ENCODE measurements around the gene MGLL.

MGLL gene

GRCh38 chr3:127809611-127810010, 12.7 kb downstream of the MGLL start:
- no peak for DNase-seq

DNA sequence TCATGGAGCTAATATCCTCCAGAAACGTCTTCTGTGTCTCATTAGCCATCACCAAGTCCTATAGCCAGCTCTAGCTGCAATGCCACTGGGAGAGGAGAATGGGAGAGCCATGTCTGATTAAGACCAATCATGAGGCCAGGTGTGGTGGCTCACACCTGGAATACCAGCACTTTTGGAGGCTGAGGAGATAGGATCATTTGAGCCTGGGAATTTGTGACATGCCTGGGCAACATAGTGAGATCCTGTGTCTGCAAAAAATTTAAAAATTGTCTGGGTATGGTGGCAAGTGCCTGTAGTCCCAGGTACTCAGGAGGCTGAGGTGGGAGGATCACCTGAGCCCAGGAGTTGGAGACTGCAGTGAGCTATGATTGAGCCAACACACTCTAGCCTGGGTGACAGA, 13.1 kb downstream of the MGLL start:
- DNase-seq = no peak

DNA sequence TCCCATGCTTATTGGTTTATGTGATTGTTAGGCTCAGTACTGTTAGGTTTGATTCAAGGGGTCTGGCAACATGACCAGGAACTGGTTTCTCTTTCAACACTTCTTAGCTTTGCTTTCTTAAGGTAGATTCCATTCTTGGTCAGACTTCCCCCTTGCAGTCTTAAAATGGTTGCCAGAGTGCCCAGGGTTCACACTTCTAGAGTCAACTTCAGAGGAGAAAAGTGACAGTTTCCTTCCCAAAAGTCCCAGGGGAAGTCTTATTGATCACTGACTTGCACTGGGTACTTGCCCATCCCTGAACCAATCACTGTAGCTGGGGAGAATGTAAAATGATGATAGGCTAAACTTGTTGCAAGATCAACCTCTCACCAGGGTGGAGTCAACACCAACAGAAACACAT, 14.1 kb downstream of the MGLL start:
- DNase-seq = no peak

GRCh38 chr3:127805026-127805753, 17.1 kb downstream of the MGLL start:
- DNase-seq = no peak

DNA sequence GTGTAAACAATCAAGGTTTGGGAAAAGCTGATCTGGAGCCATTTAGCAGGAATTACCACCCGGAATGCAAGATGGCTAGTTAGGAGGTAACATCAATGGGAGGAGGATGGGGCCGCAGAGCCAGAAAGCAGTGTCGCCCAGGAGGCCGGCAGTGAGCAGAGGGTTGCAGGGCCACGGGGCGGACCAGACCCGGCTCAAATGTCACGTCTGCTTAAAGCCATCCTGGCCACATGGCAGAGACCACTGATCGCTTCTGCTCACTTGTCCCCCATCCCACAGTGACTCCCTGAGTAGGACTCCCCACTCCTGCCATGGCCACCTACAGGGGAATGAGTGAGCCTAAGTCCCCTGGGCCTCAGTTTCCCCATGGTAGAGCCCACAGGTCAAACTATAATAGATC, 18.2 kb downstream of the MGLL start:
- no peak for DNase-seq

- DNase-seq = no peak
These were observed 18.7 kb downstream of the MGLL start for GRCh38 chr3:127803619-127804018.

DNA sequence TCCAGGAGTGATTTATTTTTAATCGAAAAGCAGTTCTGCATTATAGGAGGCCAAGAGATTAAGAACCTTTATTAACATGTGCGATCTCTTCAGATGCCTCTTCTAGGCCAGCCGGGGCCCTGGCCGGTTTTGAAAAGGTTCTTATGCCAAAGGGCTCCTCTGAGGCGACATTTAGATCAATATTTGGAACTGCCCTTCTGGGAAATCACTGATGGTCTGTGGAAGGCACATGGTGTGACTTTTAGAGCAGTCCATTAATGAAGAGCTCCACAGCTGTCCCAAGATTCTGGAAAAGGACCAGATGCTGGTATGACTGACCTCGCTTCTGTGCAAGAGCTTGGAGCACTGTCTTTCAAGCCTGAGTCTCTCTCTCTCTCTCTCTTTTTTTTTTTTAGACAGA, 19.7 kb downstream of the MGLL start:
- DNase-seq = no peak

DNA sequence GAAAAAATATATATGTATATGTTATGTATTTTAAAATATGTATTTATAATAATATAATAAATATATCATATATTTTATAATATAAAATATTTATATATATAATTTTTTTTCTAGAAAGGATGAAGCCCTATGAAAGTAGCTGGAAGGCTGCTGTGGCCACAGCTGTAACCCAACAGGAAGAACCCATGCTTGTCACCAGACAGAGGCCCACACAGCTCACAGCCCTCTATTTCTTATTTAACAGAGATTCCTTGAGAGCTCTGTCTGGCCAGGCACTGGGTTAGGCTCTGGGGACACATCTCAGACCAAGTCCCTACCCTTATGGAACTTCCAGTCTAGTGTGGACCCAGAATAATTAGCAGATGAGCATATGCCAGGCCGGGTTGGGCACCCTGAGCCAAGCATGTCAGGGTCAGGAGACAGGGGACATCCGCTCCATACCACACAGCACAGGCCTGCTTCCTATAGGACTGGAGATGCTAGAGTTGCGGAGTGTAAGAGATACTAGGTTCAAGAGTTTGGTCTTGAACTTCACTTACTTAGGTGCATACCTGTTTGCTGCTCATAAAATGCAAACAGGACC, 20.5 kb downstream of the MGLL start:
- DNase-seq = no peak

- DNase-seq = no peak
These were observed 21.8 kb downstream of the MGLL start for GRCh38 chr3:127800508-127800907.

- no peak for DNase-seq
These were observed 22.7 kb downstream of the MGLL start for GRCh38 chr3:127799476-127800222.

- no peak for DNase-seq
These were observed 23.6 kb downstream of the MGLL start for GRCh38 chr3:127798716-127799115.

DNA sequence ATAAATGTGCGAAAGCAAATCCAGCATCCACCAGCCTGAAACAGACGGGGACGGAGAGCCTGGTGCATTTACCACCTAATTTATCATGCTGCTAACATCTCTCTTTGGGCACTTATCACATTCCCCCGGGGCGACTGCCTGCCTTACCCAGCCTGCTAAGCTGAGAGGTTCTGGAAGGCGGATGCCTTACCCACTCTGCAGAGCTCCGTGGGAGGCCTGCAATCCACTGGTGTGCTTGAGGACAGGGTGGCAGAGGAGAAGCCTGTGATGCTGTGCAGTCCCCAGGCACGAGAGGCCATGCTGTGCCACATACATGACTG, 25.5 kb downstream of the MGLL start:
- peak; percentile 66 for DNase-seq

DNA sequence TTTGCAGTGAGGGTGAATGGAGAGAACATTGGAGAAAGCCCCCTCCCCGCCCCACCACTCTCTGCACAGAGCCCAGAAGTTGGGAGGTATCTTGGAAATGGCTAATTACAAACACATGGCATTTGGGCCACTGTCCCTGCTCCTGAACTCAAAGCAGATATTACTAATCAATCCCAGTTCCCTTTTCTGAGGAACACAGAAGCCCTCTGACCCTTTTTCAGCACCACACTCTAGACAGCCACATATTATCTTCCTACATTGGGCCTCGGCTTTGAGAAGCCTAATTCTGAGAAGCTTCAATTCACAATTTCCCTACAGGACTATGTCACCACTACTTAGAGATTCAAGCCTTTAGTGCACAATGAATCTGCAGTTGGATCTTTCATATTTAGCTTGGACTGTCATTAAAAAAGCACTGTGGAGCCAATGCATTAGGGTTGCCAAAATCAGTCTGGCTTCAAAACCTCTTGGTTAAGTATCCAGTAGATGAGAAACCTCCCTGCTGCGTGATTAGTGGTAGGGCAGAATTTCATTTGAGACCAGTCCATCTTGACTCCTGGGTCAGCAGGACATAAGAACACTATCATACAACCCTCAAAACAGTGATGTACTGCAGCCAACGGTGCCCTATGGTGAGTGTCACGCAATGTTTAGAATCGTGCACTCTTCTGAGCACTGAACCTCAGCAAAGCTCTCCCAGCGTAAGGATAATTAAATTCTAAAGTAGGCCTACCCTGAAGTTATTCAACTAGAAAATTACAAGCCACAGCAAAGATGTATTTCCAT, 26.1 kb downstream of the MGLL start:
- no peak for DNase-seq

DNA sequence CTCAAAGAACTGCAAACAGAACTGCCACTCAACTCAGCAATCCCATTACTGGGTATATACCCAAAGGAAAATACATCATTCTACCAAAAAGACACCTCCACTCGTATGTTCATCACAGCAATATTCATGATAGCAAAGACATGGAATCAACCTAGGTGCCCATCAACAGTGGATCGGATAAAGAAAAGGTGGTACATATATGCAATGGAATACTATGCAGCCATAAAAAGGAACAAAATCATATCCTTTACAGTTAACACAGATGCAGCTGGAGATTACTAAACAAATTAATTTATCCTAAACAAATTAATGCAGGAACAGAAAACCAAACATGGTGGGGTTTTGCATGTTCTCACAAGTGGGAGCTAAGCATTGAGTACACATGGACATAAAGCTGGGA, 27.3 kb downstream of the MGLL start:
- no peak for DNase-seq

GRCh38 chr3:127794402-127794801, 27.9 kb downstream of the MGLL start:
- DNase-seq = no peak

DNA sequence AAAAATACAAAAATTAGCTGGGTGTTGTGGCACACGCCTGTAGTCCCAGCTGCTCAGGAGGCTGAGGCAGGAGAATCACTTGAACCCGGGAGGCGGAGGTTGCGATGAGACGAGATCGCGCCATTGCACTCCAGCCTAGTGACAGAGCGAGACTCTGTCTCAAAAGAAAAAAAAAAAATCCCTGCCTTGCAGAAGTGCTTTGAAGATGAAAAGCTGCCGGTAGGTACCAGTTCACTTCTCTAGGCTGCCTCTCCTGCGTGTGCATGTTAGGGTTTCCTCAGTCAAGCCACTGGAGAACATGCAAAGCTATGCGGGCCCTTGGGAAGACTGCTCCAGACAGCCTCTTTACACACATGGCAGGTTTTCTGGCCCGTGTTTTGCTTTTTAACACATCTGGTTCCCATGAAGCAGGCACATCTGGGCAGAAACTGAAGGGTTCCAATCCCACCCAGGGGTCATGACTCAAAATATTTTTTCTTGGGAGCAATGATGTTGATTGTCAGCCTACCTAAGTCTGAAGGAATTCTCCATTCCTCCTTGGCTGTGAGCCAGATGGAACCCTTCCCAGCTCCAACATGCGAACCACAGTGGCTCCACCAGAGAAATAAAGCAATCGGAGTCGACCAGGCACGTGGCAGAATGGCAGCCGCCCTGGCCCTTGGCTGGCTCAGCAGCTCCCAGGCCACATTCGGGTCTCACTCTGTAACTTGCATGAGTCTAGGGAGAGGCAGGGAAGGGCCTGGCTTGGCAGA, 29.6 kb downstream of the MGLL start:
- DNase-seq = peak; percentile 31

- peak; percentile 91 for DNase-seq
These were observed 30.9 kb downstream of the MGLL start for GRCh38 chr3:127791221-127791913.

DNA sequence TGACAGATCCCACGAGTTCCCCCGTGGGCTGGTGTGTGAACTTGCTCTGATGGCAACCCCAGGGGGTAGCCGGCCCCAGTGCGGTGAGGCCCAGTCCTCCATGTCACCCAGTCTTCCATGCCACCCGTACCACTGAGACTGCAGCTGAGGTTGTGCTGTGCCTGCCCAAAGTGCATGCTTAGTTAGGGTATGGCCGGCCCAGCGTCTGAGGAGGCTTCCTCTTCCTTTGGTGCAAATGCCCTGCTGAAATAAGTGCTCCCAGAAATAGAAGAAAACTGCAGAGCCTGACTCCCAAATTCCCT, 31.5 kb downstream of the MGLL start:
- no peak for DNase-seq

DNA sequence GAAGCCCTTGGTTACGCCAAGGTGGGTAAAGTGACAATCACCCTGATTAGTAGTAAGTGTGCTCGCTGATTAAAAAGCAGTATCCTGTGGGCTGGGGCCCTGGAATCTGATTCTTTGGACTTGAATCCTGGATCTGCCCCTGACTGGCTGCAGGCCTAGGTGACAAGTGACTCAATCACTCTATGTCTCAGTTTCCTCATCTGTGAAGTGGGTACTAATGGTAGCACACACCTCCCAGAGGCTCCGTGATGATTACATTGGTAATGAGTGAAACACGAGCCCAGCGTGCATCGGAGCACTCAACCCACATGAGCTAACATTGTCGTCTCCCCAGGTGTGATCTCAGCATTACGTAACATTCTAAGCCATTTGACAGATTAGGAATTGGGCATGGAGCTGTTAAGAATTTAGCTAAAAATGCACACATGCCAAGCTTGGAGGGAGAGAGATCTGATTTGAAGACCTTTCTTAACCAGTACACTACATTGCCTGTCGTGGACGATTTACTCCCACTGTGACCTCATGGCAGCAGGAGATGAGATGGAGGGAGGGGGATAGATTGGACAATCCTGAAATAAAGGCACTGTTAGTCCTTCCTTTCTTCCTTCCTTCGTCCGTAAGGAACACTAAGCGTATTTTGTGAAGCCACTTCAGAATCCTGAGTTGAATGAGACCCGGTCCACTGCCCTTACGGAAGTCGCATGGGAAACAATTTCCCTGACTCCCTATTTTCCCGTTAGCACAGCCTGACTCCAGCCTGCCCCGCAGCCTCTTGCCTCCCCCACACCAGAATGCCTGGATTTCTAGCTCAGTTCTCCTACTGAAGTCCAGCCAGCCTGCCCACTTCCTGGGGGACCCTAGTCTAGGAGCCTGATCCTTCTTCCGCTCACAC, 32.1 kb downstream of the MGLL start:
- DNase-seq = peak; percentile 63

DNA sequence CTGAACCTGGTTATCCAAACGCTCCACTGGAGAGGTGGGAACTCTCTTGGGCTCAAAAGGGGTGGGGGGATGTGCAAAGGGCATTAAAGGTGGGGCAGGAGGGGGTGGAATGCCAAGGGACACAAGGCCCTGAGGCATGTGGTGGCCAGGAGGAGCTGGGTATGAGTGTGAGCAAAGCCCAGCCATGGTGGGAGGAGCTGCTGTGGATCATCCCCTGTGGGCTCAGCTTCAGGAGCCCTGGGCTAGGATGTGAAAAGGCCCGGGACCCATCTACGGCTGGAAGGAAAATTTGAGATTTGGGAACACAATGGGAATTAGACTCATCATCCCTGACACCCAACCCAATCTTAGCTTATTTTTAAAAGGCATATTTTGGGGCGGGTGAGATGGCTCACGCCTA, 33.3 kb downstream of the MGLL start:
- no peak for DNase-seq

DNA sequence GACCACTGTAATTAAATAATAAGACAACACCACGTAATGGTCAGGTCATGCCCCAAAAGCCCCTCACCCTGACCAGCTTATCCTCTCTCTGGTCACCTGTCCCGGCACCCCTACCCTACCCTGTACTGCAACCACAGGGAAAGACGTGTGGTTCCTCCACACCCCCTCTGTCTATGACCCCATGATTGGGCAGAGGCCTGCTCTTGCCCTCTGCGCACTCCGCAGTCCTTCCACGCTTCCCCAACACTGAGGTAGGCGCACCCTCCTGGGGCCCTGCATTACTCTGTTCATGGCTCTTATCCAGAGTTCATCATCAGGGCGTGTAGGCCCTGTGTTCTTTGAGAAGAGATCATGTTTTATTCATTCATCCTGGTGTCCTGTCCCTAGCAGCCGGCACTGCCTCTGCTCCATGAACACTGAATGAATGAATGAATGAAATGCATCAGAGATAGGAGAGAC, 33.8 kb downstream of the MGLL start:
- no peak for DNase-seq
